H9 (cell line): ENCODE results near the gene INSYN2B. TPM values are rescaled to one million over a fixed set of nuclear protein-coding genes. Genes with fewer than 3 reads are reported as not detected.
A peak's percentile ranks its signal among the peaks of the same experiment; 100 is the strongest.

Source experiments
- DNase-seq: peaks from one replicate; pipeline ENCODE4 v3.0.0-alpha.2; 2017
- H2AFZ ChIP-seq: one replicate; pipeline ENCODE4 v1.6.1; 2013; ENCODE audit warnings: mild to moderate bottlenecking, low read length, control low read depth, moderate library complexity
- H2AK5ac ChIP-seq: 2 replicates; pipeline ENCODE4 v1.6.1; 2013; ENCODE audit warnings: low read length, control low read depth, mixed read lengths; ENCODE audit not compliant: insufficient read length
- H2BK120ac ChIP-seq: one replicate; pipeline ENCODE4 v1.6.1; 2013; ENCODE audit warnings: low read depth, mild to moderate bottlenecking, low read length, control low read depth, inconsistent platforms; ENCODE audit not compliant: poor library complexity, severe bottlenecking
- H2BK12ac ChIP-seq: 2 replicates; pipeline ENCODE4 v1.6.1; 2013; ENCODE audit warnings: low read length, control low read depth, mixed read lengths, low read depth; ENCODE audit not compliant: insufficient read length
- H2BK15ac ChIP-seq: 2 replicates; pipeline ENCODE4 v1.6.1; 2013; ENCODE audit warnings: low read depth, low read length, control low read depth
- H2BK20ac ChIP-seq: one replicate; pipeline ENCODE4 v1.6.1; 2013; ENCODE audit warnings: low read depth, mild to moderate bottlenecking, low read length, control low read depth, inconsistent platforms; ENCODE audit not compliant: poor library complexity, severe bottlenecking
- H2BK5ac ChIP-seq: 2 replicates; pipeline ENCODE4 v1.6.1; 2013; ENCODE audit warnings: low read length, control low read depth, mixed read lengths; ENCODE audit not compliant: insufficient read length
- H3K14ac ChIP-seq: 2 replicates; pipeline ENCODE4 v1.6.1; 2013; ENCODE audit warnings: low read length, control low read depth; ENCODE audit not compliant: insufficient read depth
- H3K18ac ChIP-seq: 2 replicates; pipeline ENCODE4 v1.6.1; 2013; ENCODE audit warnings: low read depth, mild to moderate bottlenecking, mixed read lengths, low read length, control low read depth; ENCODE audit not compliant: insufficient read length
- H3K23ac ChIP-seq: 2 replicates; pipeline ENCODE4 v1.6.1; 2013; ENCODE audit warnings: low read length, control low read depth, mixed read lengths, low read depth; ENCODE audit not compliant: insufficient read length
- H3K23me2 ChIP-seq: 2 replicates; pipeline ENCODE4 v1.6.1; 2013; ENCODE audit warnings: low read depth, mild to moderate bottlenecking, mixed read lengths, low read length, control low read depth; ENCODE audit not compliant: insufficient read length, poor library complexity, severe bottlenecking
- H3K27ac ChIP-seq: 2 replicates; pipeline ENCODE4 v1.5.1; 2013; ENCODE audit warnings: low read length, control low read depth, mixed read lengths, low read depth; ENCODE audit not compliant: insufficient read length
- H3K27me3 ChIP-seq: 2 replicates; pipeline ENCODE4 v1.6.1; 2013; ENCODE audit warnings: low read length, control low read depth, inconsistent platforms; ENCODE audit not compliant: insufficient read depth
- H3K4ac ChIP-seq: 2 replicates; pipeline ENCODE4 v1.6.1; 2013; ENCODE audit warnings: low read depth, mild to moderate bottlenecking, control low read depth, inconsistent platforms, low read length, moderate library complexity
- H3K4me1 ChIP-seq: 2 replicates; pipeline ENCODE4 v1.6.1; 2013; ENCODE audit warnings: low read length, control low read depth, inconsistent platforms; ENCODE audit not compliant: insufficient read depth
- H3K4me2 ChIP-seq: 2 replicates; pipeline ENCODE4 v1.6.1; 2013; ENCODE audit warnings: low read length, control low read depth, mixed read lengths; ENCODE audit not compliant: insufficient read length, insufficient read depth
- H3K56ac ChIP-seq: 2 replicates; pipeline ENCODE4 v1.6.1; 2013; ENCODE audit warnings: low read depth, mild to moderate bottlenecking, mixed read lengths, low read length, control low read depth; ENCODE audit not compliant: insufficient read length
- H3K79me1 ChIP-seq: 2 replicates; pipeline ENCODE4 v1.6.1; 2013; ENCODE audit warnings: low read depth, mild to moderate bottlenecking, moderate library complexity, low read length, control low read depth, inconsistent platforms; ENCODE audit not compliant: insufficient read depth, poor library complexity, severe bottlenecking
- H3K79me2 ChIP-seq: 2 replicates; pipeline ENCODE4 v1.6.1; 2013; ENCODE audit warnings: low read length, control low read depth, inconsistent platforms; ENCODE audit not compliant: insufficient read depth
- H3K9ac ChIP-seq: 2 replicates; pipeline ENCODE4 v1.6.1; 2013; ENCODE audit warnings: low read length, control low read depth, mixed read lengths; ENCODE audit not compliant: insufficient read length; ENCODE audit errors: extremely low read depth
- H3K9me3 ChIP-seq: one replicate; pipeline ENCODE4 v1.6.1; 2013; ENCODE audit warnings: low read depth, low read length, inconsistent platforms; ENCODE audit not compliant: control insufficient read depth
- H3T11ph ChIP-seq: one replicate; pipeline ENCODE4 v1.6.1; 2013; ENCODE audit warnings: mild to moderate bottlenecking, low read length, control low read depth, inconsistent platforms
- H4K20me1 ChIP-seq: one replicate; pipeline ENCODE4 v1.6.1; 2013; ENCODE audit not compliant: control insufficient read depth, insufficient read length, insufficient read depth
- H4K5ac ChIP-seq: 2 replicates; pipeline ENCODE4 v1.6.1; 2013; ENCODE audit warnings: low read depth, mild to moderate bottlenecking, mixed read lengths, low read length, control low read depth; ENCODE audit not compliant: insufficient read length
- H4K8ac ChIP-seq: replicated peaks from 2 replicates; pipeline ENCODE4 v1.6.1; 2013; ENCODE audit warnings: low read length, control low read depth, mixed read lengths, low read depth; ENCODE audit not compliant: insufficient read length
- H4K91ac ChIP-seq: 2 replicates; pipeline ENCODE4 v1.6.1; 2013; ENCODE audit warnings: low read depth, mild to moderate bottlenecking, moderate library complexity, mixed read lengths, low read length, control low read depth; ENCODE audit not compliant: insufficient read length
- H3K27ac Mint-ChIP-seq, 3 experiments: 2 replicates in 2 of 3; 3 replicates in 1 of 3; pipeline ENCODE4 v1.8.0; 2020 to 2021; ENCODE audit warnings: mixed read lengths in 3 of 3, mild to moderate bottlenecking in 1 of 3, moderate library complexity in 1 of 3
- H3K27me3 Mint-ChIP-seq: 2 replicates; pipeline ENCODE4 v1.8.0; 2021; ENCODE audit warnings: low read depth, mild to moderate bottlenecking, moderate library complexity, mixed read lengths
- H3K36me3 Mint-ChIP-seq, 3 experiments: 2 replicates in 2 of 3; 3 replicates in 1 of 3; pipeline ENCODE4 v1.8.0; 2020 to 2021; ENCODE audit warnings: low read depth in 3 of 3, mixed read lengths in 3 of 3; ENCODE audit not compliant: insufficient read depth in 1 of 3
- H3K4me1 Mint-ChIP-seq, 2 experiments: 2 replicates each; pipeline ENCODE4 v1.8.0; 2020; ENCODE audit warnings: mixed read lengths in 2 of 2
- H3K4me3 Mint-ChIP-seq, 2 experiments: 2 replicates in 1 of 2; 3 replicates in 1 of 2; pipeline ENCODE4 v1.8.0; 2020 to 2021; ENCODE audit warnings: mild to moderate bottlenecking in 2 of 2, mixed read lengths in 2 of 2, moderate library complexity in 1 of 2
- H3K9me3 Mint-ChIP-seq, 2 experiments: 2 replicates in 1 of 2; 3 replicates in 1 of 2; pipeline ENCODE4 v1.8.0; 2020; ENCODE audit warnings: mild to moderate bottlenecking in 2 of 2, mixed read lengths in 2 of 2, moderate library complexity in 1 of 2
- CTCF ChIP-seq: fragments of 200-600 bp; sonication (generic); conservative IDR thresholded peaks from 3 replicates; pipeline ENCODE4 v1.8.0; 2021; ENCODE audit warnings: antibody characterized with exemption, mild to moderate bottlenecking
- WGBS: extraction: QIAGEN DNeasy Blood & Tissue Kit; methylation state at CpG from one replicate; pipeline ENCODE4 v1.1.7; 2013; ENCODE audit warnings: missing lambda C conversion rate, low lambda C conversion rate, mixed read lengths; ENCODE audit not compliant: insufficient read length; ENCODE audit errors: extremely low coverage; 5-methylcytosine and 5-hydroxymethylcytosine counted together
- total RNA-seq: library from RNA; stranded (reverse); gene quantifications from 2 replicates; pipeline ENCODE4 v1.2.1, GENCODE V29; 2021

Gene INSYN2B
- total RNA-seq, 1 experiment from 2014 or later, result not detected

- no peaks in the 10 kb centered on the region for H4K20me1 ChIP-seq
- no peaks in the 10 kb centered on the region for H3K79me2 ChIP-seq
- no peak overlapping the region for H4K5ac ChIP-seq
- H3K4ac ChIP-seq, result no peak overlapping the region
- no peaks in the 10 kb centered on the region for H3K79me1 ChIP-seq
- H3K4me1 Mint-ChIP-seq, result peaks cover 7 to 9% of the 10 kb centered on the region in 2 experiments
- H3K27me3 ChIP-seq, result no peaks in the 10 kb centered on the region
- no peak overlapping the region for H3K56ac ChIP-seq
- H3K27ac Mint-ChIP-seq, result no peak overlapping the region
- H3K9me3 Mint-ChIP-seq, result no peaks in the 10 kb centered on the region
- H2AK5ac ChIP-seq, result no peak overlapping the region
- no peaks in the 10 kb centered on the region for H3K4me1 ChIP-seq
- H3K9ac ChIP-seq, result no peak overlapping the region
- H3T11ph ChIP-seq, result no peak overlapping the region
- no peak overlapping the region for H3K4me2 ChIP-seq
- no CpG with 5 or more reads among the region's 4 CpGs for WGBS
- no peak overlapping the region for H2BK15ac ChIP-seq
- no peak overlapping the region for H4K91ac ChIP-seq
- no peaks in the 10 kb centered on the region for H3K23me2 ChIP-seq
- H2BK12ac ChIP-seq, result no peak overlapping the region
- H3K27me3 Mint-ChIP-seq, result no peaks in the 10 kb centered on the region
- no peak overlapping the region for H2AFZ ChIP-seq
- no peaks in the 10 kb centered on the region for H3K36me3 Mint-ChIP-seq
- H3K27ac ChIP-seq, result no peak overlapping the region
- H3K14ac ChIP-seq, result no peak overlapping the region
- H3K9me3 ChIP-seq, result no peaks in the 10 kb centered on the region
- H2BK120ac ChIP-seq, result peak overlapping the region; percentile 4
- no peak for DNase-seq
- no peak overlapping the region for H3K4me3 Mint-ChIP-seq
- TF ChIP-seq CTCF, result peak; percentile 32; the same call in 2 of the 3 replicates
- H3K23ac ChIP-seq, result no peak overlapping the region
- no peak overlapping the region for H4K8ac ChIP-seq
- H3K18ac ChIP-seq, result no peak overlapping the region
- H2BK5ac ChIP-seq, result no peak overlapping the region
- no peak overlapping the region for H2BK20ac ChIP-seq
These were observed 68.7 kb downstream of the INSYN2B start for GRCh38 chr5:169911448-169912212.
